A549 (cell line): ENCODE measurements around the gene HRG. TPM values are rescaled to one million over a fixed set of nuclear protein-coding genes. Genes with fewer than 3 reads are reported as not detected.

Experiments used
- ATAC-seq, 2 experiments: fragments of 200-7000 bp in 1 of 2; fragments of >200 bp in 1 of 2; cut with Nextera tagmentation in 1 of 2; cut with Tn5 transposase in 1 of 2; 3 replicates each; pipeline versions ENCODE4 v1.8.0 to v1.9.1; 2018 to 2020; ENCODE audit warnings: mild to moderate bottlenecking in 1 of 2, moderate library complexity in 1 of 2
- CTCF ChIA-PET: fragments of 300-600 bp; sonication (Branson Sonifier 250); formaldehyde crosslinking; extraction: SDS; loops from one replicate; lab custom pipeline; 2021; ENCODE audit warnings: antibody characterized with exemption, inconsistent platforms; lab: Yijun Ruan, JAX
- POLR2A ChIA-PET: fragments of 350-600 bp; formaldehyde crosslinking; extraction: SDS; loops from one replicate; lab custom pipeline; 2021; ENCODE audit warnings: antibody characterized with exemption, inconsistent platforms; lab: Yijun Ruan, JAX
- DNase-seq, 2 experiments: peaks; one replicate each; pipeline versions ENCODE4 v3.0.0 to v3.0.0-alpha.2; 2011 to 2016; ENCODE audit warnings: low read depth in 1 of 2, low spot score in 1 of 2
- FAIRE-seq: peaks from 2 replicates; lab custom pipeline; 2011; peaks lifted over from hg19 to GRCh38; lab: Jason Lieb, UNC
- H3K27ac ChIP-seq, 2 experiments: fragments of >200 bp; sonication (Bioruptor Twin); formaldehyde crosslinking; 3 replicates each; pipeline ENCODE4 v1.5.1; 2016 to 2017
- H3K4me1 ChIP-seq: fragments of >200 bp; sonication (Bioruptor Twin); formaldehyde crosslinking; 3 replicates; pipeline ENCODE4 v1.6.1; 2016
- H3K4me2 ChIP-seq: fragments of >200 bp; sonication (Bioruptor Twin); formaldehyde crosslinking; 3 replicates; pipeline ENCODE4 v1.6.1; 2016
- H3K4me3 ChIP-seq: fragments of >200 bp; sonication (Bioruptor Twin); formaldehyde crosslinking; 3 replicates; pipeline ENCODE4 v1.5.1; 2016
- H3K9me3 ChIP-seq: fragments of >200 bp; sonication (Bioruptor Twin); formaldehyde crosslinking; 3 replicates; pipeline ENCODE4 v1.6.1; 2016
- EP300 ChIP-seq, 2 experiments: fragments of >200 bp; sonication (Bioruptor Twin); formaldehyde crosslinking; IDR thresholded peaks; 2 replicates in 1 of 2; 3 replicates in 1 of 2; pipeline ENCODE4 v1.6.1; 2016 to 2017
- FOSL2 ChIP-seq, 2 experiments: fragments of 450-650 bp in 1 of 2; fragments of >200 bp in 1 of 2; sonication (Bioruptor Twin) in 1 of 2; formaldehyde crosslinking; IDR thresholded peaks; 2 replicates each; pipeline versions ENCODE4 v1.5.0 to v1.6.1; 2016 to 2020; ENCODE audit warnings: mild to moderate bottlenecking in 1 of 2, moderate library complexity in 1 of 2
- HES2 ChIP-seq: fragments of >200 bp; sonication (Bioruptor Twin); formaldehyde crosslinking; IDR thresholded peaks from 2 replicates; pipeline ENCODE4 v1.6.1; 2016
- HEYL ChIP-seq: fragments of 250-450 bp; sonication (Bioruptor Pico); IDR thresholded peaks from 2 replicates; pipeline ENCODE4 v1.8.0; 2021; ENCODE audit warnings: mild to moderate bottlenecking, moderate library complexity
- HOXB13 ChIP-seq: fragments of 250-450 bp; sonication (Bioruptor Pico); IDR thresholded peaks from 2 replicates; pipeline ENCODE4 v1.5.0; 2020; ENCODE audit warnings: low read depth, mild to moderate bottlenecking, moderate library complexity
- JUNB ChIP-seq: fragments of >200 bp; sonication (Bioruptor Twin); formaldehyde crosslinking; IDR thresholded peaks from 2 replicates; pipeline ENCODE4 v1.6.1; 2016
- KDM5A ChIP-seq: fragments of 200-600 bp; sonication (generic); IDR thresholded peaks from 2 replicates; pipeline ENCODE4 v1.6.1; 2016; ENCODE audit warnings: antibody characterized with exemption, mild to moderate bottlenecking
- MAFK ChIP-seq: fragments of 450-650 bp; IDR thresholded peaks from 2 replicates; pipeline ENCODE4 v1.6.1; 2014; ENCODE audit not compliant: partially characterized antibody
- NR3C1 ChIP-seq: fragments of >200 bp; sonication (Bioruptor Twin); formaldehyde crosslinking; IDR thresholded peaks from 3 replicates; pipeline ENCODE4 v1.6.1; 2017
- PHF8 ChIP-seq: fragments of 200-600 bp; sonication (generic); IDR thresholded peaks from 2 replicates; pipeline ENCODE4 v1.6.1; 2016; ENCODE audit warnings: low read depth, mild to moderate bottlenecking, antibody characterized with exemption, moderate library complexity, borderline replicate concordance
- POLR2A ChIP-seq: IDR thresholded peaks from 2 replicates; pipeline ENCODE4 v1.6.1; 2012; ENCODE audit warnings: mild to moderate bottlenecking, low read length
- POLR2AphosphoS2 ChIP-seq: conservative IDR thresholded peaks from 2 replicates; pipeline ENCODE4 v1.6.1; 2012; ENCODE audit warnings: low read length, improper control_type of control experiment, inconsistent platforms
- RCOR1 ChIP-seq: fragments of 150-350 bp; IDR thresholded peaks from 2 replicates; pipeline ENCODE4 v1.6.1; 2014; ENCODE audit warnings: antibody characterized with exemption, low read length, low read depth
- TFCP2L1 ChIP-seq: fragments of 250-450 bp; sonication (Bioruptor Pico); IDR thresholded peaks from 2 replicates; pipeline ENCODE4 v1.5.0; 2021; ENCODE audit warnings: mild to moderate bottlenecking
- TP53 ChIP-seq: fragments of 250-450 bp; sonication (Bioruptor Pico); IDR thresholded peaks from 2 replicates; pipeline ENCODE4 v1.5.0; 2021; ENCODE audit warnings: mild to moderate bottlenecking, moderate library complexity
- ZC3H11A ChIP-seq: fragments of 450-650 bp; IDR thresholded peaks from 2 replicates; pipeline ENCODE4 v1.6.1; 2014; ENCODE audit warnings: antibody characterized with exemption, mild to moderate bottlenecking
- ZNF302 ChIP-seq: fragments of 250-450 bp; sonication (Bioruptor Pico); IDR thresholded peaks from 2 replicates; pipeline ENCODE4 v1.9.0; 2021; ENCODE audit warnings: inconsistent platforms, mild to moderate bottlenecking, moderate library complexity
- ZSCAN20 ChIP-seq: fragments of 250-450 bp; sonication (Bioruptor Pico); IDR thresholded peaks from 2 replicates; pipeline ENCODE4 v1.8.0; 2022; ENCODE audit warnings: mild to moderate bottlenecking, moderate library complexity
- WGBS: methylation state at CpG from one replicate; pipeline ENCODE4 v1.1.6; 2017; ENCODE audit errors: missing lambda C conversion rate; 5-methylcytosine and 5-hydroxymethylcytosine counted together
- polyA plus RNA-seq, 4 experiments: library from polyadenylated mRNA; depleted of rRNA in 3 of 4; stranded (reverse); fragments of >200 nt; fragmentation: RNase III in 1 of 4; extraction: RNeasy Plus Mini Kit Qiagen cat#74134 plus additional on column Dnase treatment in 1 of 4; gene quantifications; 2 replicates in 3 of 4; 3 replicates in 1 of 4; pipeline ENCODE4 v1.2.3, GENCODE V29; 2011 to 2017
- TF ChIP-seq, protein P1 (sequence below): IDR thresholded peaks from 2 replicates; pipeline ENCODE4 v1.6.1; 2012
- TF ChIP-seq, protein P2 (sequence below): IDR thresholded peaks from 2 replicates; pipeline ENCODE4 v1.6.1; 2012
- TF ChIP-seq, protein P3 (sequence below): fragments of 450-650 bp; IDR thresholded peaks from 2 replicates; pipeline ENCODE4 v1.6.1; 2014; ENCODE audit warnings: antibody characterized with exemption
- TF ChIP-seq, protein P4 (sequence below): fragments of 200-600 bp; sonication (generic); IDR thresholded peaks from 2 replicates; pipeline ENCODE4 v1.6.1; 2016; ENCODE audit warnings: antibody characterized with exemption, mild to moderate bottlenecking, moderate library complexity
- TF ChIP-seq, protein P5 (sequence below): fragments of 250-450 bp; sonication (Bioruptor Pico); IDR thresholded peaks from 2 replicates; pipeline ENCODE4 v1.5.0; 2020; ENCODE audit warnings: low read depth, mild to moderate bottlenecking, moderate library complexity

Gene HRG
- polyA plus RNA-seq, 2 of the 4 experiments (the other 2 are of a cell fraction): not detected

DNA sequence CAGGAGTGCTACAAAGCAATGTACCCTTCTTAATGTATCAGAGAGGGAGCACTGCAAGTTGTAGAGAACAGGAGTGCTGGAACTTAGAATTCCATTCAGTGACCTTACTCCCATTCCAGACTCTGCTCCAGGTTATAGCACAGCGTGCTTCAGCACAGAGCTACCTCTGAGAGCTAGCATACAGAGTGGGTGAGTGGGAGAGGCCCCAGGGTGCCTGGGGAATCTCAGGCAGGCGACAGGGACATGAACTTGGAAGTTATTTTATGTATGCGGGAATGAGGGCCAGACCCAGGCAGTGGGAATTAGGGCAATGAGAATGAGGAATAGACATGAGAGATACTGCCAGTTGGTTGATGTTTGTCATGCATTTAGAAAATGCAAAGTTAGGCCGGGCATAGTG, 47.7 kb downstream of the HRG start:
- Histone ChIP-seq H3K4me2 (no peak overlapping the region), H3K9me3 (no peaks in the 10 kb centered on the region), H3K4me3 (no peak overlapping the region), H3K4me1 (no peaks in the 10 kb centered on the region), H3K27ac (no peak overlapping the region)
- DNase-seq (no peak), FAIRE-seq (no peak), ATAC-seq (no peak)
- ChIA-PET POLR2A (no interaction called here), CTCF (no interaction called here)
- no peak for TF ChIP-seq RCOR1
- TF ChIP-seq, protein P1, sequence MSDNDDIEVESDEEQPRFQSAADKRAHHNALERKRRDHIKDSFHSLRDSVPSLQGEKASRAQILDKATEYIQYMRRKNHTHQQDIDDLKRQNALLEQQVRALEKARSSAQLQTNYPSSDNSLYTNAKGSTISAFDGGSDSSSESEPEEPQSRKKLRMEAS: no peak
- TF ChIP-seq TP53 (CRISPR knock-in tag): no peak
- no peak for TF ChIP-seq FOSL2 (IDR thresholded peaks at IDR 0.05)
- no peak for TF ChIP-seq FOSL2 (CRISPR knock-in tag; IDR thresholded peaks at IDR 0.05)
- TF ChIP-seq NR3C1: no peak
- no peak for TF ChIP-seq PHF8
- TF ChIP-seq HOXB13 (CRISPR knock-in tag): no peak
- WGBS: 84% methylated on average over 4 of the region's 4 CpGs

DNA sequence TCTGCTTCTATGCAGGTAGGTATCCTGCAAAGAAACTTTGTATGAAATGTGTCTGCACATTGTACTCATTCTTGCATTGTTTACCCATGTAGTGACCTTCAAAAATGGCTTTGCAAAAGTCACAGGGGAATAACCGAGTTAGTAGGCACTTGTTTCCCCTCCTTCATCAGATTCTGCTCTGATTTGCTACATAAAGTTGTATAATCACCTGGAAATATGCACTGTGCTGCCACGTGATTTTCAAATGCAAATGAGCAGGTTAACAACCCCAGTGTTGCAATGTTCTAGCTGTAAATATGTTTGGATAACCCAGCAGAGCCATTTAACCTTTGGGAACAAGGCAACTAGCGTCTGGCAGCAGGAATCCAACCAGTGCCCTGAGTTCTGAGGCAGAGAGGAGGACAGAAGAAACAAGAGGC, 51.2 kb downstream of the HRG start, which contains the start of gene KNG1:
TSS of gene KNG1 (plus strand) at position 321 of the 419 bp plus-strand sequence. CDS start 184 bp downstream, outside the sequence.
- WGBS: 59% methylated on average over 3 of the region's 3 CpGs
- FAIRE-seq: no peak

GRCh38 chr3:186719945-186720739, 54.3 kb downstream of the HRG start:
- no peaks in the 10 kb centered on the region for H3K9me3 ChIP-seq
- CTCF ChIA-PET: interaction anchor here (0.6 kb wide), 1 partner anchor 78 kb away, joined by 4 read pairs; no protein-coding TSS in a partner anchor
- ATAC-seq: no peak
- no peak for FAIRE-seq
- H3K27ac ChIP-seq: no peak overlapping the region
- no peak overlapping the region for H3K4me3 ChIP-seq
- no peak for TF ChIP-seq JUNB
- TF ChIP-seq POLR2A: no peak
- TF ChIP-seq, protein P2, sequence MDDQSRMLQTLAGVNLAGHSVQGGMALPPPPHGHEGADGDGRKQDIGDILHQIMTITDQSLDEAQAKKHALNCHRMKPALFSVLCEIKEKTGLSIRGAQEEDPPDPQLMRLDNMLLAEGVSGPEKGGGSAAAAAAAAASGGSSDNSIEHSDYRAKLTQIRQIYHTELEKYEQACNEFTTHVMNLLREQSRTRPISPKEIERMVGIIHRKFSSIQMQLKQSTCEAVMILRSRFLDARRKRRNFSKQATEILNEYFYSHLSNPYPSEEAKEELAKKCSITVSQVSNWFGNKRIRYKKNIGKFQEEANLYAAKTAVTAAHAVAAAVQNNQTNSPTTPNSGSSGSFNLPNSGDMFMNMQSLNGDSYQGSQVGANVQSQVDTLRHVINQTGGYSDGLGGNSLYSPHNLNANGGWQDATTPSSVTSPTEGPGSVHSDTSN: no peak
- no peak for TF ChIP-seq KDM5A
- TF ChIP-seq, protein P3, sequence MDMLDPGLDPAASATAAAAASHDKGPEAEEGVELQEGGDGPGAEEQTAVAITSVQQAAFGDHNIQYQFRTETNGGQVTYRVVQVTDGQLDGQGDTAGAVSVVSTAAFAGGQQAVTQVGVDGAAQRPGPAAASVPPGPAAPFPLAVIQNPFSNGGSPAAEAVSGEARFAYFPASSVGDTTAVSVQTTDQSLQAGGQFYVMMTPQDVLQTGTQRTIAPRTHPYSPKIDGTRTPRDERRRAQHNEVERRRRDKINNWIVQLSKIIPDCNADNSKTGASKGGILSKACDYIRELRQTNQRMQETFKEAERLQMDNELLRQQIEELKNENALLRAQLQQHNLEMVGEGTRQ: no peak
- TF ChIP-seq ZNF302 (CRISPR knock-in tag): no peak
- TF ChIP-seq FOSL2 (IDR thresholded peaks at IDR 0.05): no peak
- no peak for TF ChIP-seq FOSL2 (CRISPR knock-in tag; IDR thresholded peaks at IDR 0.05)
- TF ChIP-seq HEYL (CRISPR knock-in tag): no peak
- TF ChIP-seq HES2: no peak
- no peak for TF ChIP-seq TFCP2L1
- TF ChIP-seq, protein P4, sequence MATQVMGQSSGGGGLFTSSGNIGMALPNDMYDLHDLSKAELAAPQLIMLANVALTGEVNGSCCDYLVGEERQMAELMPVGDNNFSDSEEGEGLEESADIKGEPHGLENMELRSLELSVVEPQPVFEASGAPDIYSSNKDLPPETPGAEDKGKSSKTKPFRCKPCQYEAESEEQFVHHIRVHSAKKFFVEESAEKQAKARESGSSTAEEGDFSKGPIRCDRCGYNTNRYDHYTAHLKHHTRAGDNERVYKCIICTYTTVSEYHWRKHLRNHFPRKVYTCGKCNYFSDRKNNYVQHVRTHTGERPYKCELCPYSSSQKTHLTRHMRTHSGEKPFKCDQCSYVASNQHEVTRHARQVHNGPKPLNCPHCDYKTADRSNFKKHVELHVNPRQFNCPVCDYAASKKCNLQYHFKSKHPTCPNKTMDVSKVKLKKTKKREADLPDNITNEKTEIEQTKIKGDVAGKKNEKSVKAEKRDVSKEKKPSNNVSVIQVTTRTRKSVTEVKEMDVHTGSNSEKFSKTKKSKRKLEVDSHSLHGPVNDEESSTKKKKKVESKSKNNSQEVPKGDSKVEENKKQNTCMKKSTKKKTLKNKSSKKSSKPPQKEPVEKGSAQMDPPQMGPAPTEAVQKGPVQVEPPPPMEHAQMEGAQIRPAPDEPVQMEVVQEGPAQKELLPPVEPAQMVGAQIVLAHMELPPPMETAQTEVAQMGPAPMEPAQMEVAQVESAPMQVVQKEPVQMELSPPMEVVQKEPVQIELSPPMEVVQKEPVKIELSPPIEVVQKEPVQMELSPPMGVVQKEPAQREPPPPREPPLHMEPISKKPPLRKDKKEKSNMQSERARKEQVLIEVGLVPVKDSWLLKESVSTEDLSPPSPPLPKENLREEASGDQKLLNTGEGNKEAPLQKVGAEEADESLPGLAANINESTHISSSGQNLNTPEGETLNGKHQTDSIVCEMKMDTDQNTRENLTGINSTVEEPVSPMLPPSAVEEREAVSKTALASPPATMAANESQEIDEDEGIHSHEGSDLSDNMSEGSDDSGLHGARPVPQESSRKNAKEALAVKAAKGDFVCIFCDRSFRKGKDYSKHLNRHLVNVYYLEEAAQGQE: no peak
- TF ChIP-seq POLR2AphosphoS2: no peak
- no peak for TF ChIP-seq MAFK
- H3K4me2 ChIP-seq: no peak overlapping the region
- H3K4me1 ChIP-seq: peaks cover 8% of the 10 kb centered on the region
- POLR2A ChIA-PET: no interaction called here
- WGBS: 64% methylated on average over 7 of the region's 7 CpGs
- no peak for DNase-seq

More for the DNA sequence above, 51.2 kb downstream of the HRG start, which contains the start of gene KNG1:
- CTCF ChIA-PET: no interaction called here
- no peak for ATAC-seq
- no peak within 1 kb of the TSS for H3K4me2 ChIP-seq
- POLR2A ChIA-PET: no interaction called here
- H3K4me1 ChIP-seq: no peaks in the 10 kb centered on the region
- no peak for TF ChIP-seq JUNB
- TF ChIP-seq, protein P5, sequence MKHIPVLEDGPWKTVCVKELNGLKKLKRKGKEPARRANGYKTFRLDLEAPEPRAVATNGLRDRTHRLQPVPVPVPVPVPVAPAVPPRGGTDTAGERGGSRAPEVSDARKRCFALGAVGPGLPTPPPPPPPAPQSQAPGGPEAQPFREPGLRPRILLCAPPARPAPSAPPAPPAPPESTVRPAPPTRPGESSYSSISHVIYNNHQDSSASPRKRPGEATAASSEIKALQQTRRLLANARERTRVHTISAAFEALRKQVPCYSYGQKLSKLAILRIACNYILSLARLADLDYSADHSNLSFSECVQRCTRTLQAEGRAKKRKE (CRISPR knock-in tag): no peak
- no peak for TF ChIP-seq EP300 (IDR thresholded peaks at IDR 0.05)
- TF ChIP-seq ZSCAN20 (CRISPR knock-in tag): no peak
- no peak for TF ChIP-seq HOXB13 (CRISPR knock-in tag)
- TF ChIP-seq ZC3H11A: no peak
- no peak within 1 kb of the TSS for H3K27ac ChIP-seq
- no peak within 1 kb of the TSS for H3K4me3 ChIP-seq
- DNase-seq: no peak
- no peaks in the 10 kb centered on the region for H3K9me3 ChIP-seq
